H1 (cell line): Measurements from ENCODE around the gene GDPD3. TPM values are rescaled to one million over a fixed set of nuclear protein-coding genes. Genes with fewer than 3 reads are reported as not detected.
A peak's percentile ranks its signal among the peaks of the same experiment; 100 is the strongest.

ENCODE experiments used
- KDM4A ChIP-seq: IDR thresholded peaks from one replicate; pipeline ENCODE4 v1.7.1; 2012; ENCODE audit warnings: low read depth, mild to moderate bottlenecking, moderate library complexity, low read length, inconsistent platforms; ENCODE audit not compliant: severe bottlenecking
- KDM5A ChIP-seq: fragments of 200-600 bp; IDR thresholded peaks from 2 replicates; pipeline ENCODE4 v1.7.1; 2012; ENCODE audit warnings: mild to moderate bottlenecking, low read length, inconsistent platforms, mixed read lengths
- POLR2AphosphoS5 ChIP-seq: IDR thresholded peaks from 2 replicates; pipeline ENCODE4 v1.6.1; 2011; ENCODE audit warnings: low read depth, low read length
- polyA plus RNA-seq, 7 experiments: library from polyadenylated mRNA; depleted of rRNA in 3 of 7; stranded (reverse) in 5 of 7; unstranded in 2 of 7; fragments of >200 nt in 5 of 7; fragments of 200-250 nt in 2 of 7; gene quantifications; 1 replicate in 5 of 7; 2 replicates in 1 of 7; 4 replicates in 1 of 7; pipeline versions ENCODE4 v1.2.1 to v1.2.3, GENCODE V29; 2011 to 2013; ENCODE audit warnings: missing spikeins in 2 of 7, mixed read lengths in 2 of 7
- total RNA-seq: library from RNA; stranded (reverse); fragmentation: NEBNext Ultra II Directional; extraction: Animal tissue kit (Norgen Biotek cat#: 25700); gene quantifications from 2 replicates; pipeline ENCODE4 v1.2.1, GENCODE V29; 2021

GDPD3 gene
- total and polyA plus RNA-seq, 2 of the 8 experiments (the other 6 are each of a cell fraction or from before 2014, with no cell fraction given), result 0.20 TPM; not detected in 1

- 0 out of 2 replicates have a peak, but pooled peaks have one; percentile 18 for TF ChIP-seq POLR2AphosphoS5
- no peak for TF ChIP-seq KDM5A
- TF ChIP-seq KDM4A, result no peak
These were observed 29.9 kb downstream of the GDPD3 start (continued) for GRCh38 chr16:30083216-30084055.
